ENCODE data around the gene CARD11.

DNA sequence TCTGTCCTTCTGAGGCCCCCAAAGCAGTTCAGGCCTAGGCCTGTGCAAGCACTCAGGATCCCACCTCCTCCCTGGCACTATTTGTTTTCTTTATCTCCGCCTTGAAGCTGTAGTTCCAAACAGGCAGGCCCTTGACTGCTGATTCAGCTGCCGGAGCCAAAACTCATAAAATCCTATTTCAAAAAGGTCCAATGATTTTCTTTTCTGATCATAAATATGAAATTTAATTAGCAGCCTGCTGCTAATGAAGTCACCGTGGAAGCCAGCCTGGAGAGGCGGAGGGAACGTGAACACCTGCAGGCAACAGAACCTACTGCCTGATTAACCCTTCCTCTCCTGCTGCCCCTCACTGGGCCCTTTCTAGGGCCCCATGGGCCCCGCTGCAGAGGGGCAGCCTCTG is 60.1 kb downstream of the CARD11 start:
- TF ChIP-seq SMC3 (IDR thresholded peaks at IDR 0.05; ENCODE audit: low read depth, low read length) = no peak
- no peak for TF ChIP-seq CEBPB (IDR thresholded peaks at IDR 0.05; ENCODE audit: low read depth, low read length)
- TF ChIP-seq, protein P1, sequence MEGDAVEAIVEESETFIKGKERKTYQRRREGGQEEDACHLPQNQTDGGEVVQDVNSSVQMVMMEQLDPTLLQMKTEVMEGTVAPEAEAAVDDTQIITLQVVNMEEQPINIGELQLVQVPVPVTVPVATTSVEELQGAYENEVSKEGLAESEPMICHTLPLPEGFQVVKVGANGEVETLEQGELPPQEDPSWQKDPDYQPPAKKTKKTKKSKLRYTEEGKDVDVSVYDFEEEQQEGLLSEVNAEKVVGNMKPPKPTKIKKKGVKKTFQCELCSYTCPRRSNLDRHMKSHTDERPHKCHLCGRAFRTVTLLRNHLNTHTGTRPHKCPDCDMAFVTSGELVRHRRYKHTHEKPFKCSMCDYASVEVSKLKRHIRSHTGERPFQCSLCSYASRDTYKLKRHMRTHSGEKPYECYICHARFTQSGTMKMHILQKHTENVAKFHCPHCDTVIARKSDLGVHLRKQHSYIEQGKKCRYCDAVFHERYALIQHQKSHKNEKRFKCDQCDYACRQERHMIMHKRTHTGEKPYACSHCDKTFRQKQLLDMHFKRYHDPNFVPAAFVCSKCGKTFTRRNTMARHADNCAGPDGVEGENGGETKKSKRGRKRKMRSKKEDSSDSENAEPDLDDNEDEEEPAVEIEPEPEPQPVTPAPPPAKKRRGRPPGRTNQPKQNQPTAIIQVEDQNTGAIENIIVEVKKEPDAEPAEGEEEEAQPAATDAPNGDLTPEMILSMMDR (conservative IDR thresholded peaks at IDR 0.05; ENCODE audit: low read depth, low read length) = no peak
- TF ChIP-seq RAD21 (IDR thresholded peaks at IDR 0.05; ENCODE audit: low read length) = no peak
- no peak for TF ChIP-seq POLR2A (IDR thresholded peaks at IDR 0.05; ENCODE audit: low read depth, low read length)
- TF ChIP-seq, protein P2, sequence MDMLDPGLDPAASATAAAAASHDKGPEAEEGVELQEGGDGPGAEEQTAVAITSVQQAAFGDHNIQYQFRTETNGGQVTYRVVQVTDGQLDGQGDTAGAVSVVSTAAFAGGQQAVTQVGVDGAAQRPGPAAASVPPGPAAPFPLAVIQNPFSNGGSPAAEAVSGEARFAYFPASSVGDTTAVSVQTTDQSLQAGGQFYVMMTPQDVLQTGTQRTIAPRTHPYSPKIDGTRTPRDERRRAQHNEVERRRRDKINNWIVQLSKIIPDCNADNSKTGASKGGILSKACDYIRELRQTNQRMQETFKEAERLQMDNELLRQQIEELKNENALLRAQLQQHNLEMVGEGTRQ (IDR thresholded peaks at IDR 0.05; ENCODE audit: low read depth, low read length) = no peak
- no peak for TF ChIP-seq NFE2L2 (IDR thresholded peaks at IDR 0.05; ENCODE audit: low read depth, low read length)
- TF ChIP-seq RFX5 (IDR thresholded peaks at IDR 0.05; ENCODE audit: low read depth, low read length) = no peak
- TF ChIP-seq RCOR1 (IDR thresholded peaks at IDR 0.05; ENCODE audit: insufficient replicate concordance, low read length) = no peak
- TF ChIP-seq FOS (IDR thresholded peaks at IDR 0.05; ENCODE audit: low read depth, low read length) = no peak
- TF ChIP-seq, protein P3, sequence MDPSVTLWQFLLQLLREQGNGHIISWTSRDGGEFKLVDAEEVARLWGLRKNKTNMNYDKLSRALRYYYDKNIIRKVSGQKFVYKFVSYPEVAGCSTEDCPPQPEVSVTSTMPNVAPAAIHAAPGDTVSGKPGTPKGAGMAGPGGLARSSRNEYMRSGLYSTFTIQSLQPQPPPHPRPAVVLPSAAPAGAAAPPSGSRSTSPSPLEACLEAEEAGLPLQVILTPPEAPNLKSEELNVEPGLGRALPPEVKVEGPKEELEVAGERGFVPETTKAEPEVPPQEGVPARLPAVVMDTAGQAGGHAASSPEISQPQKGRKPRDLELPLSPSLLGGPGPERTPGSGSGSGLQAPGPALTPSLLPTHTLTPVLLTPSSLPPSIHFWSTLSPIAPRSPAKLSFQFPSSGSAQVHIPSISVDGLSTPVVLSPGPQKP (IDR thresholded peaks at IDR 0.05; ENCODE audit: borderline replicate concordance, low read depth, low read length) = no peak
- TF ChIP-seq BHLHE40 (IDR thresholded peaks at IDR 0.05; ENCODE audit: low read depth, low read length) = no peak
- no peak for TF ChIP-seq MAFK (IDR thresholded peaks at IDR 0.05; ENCODE audit: low read depth, low read length)
- no peak for TF ChIP-seq MAZ (IDR thresholded peaks at IDR 0.05; ENCODE audit: borderline replicate concordance, low read depth, low read length)

All from IMR-90 (cell line).